ENCODE results near the gene GIPR. TPM values are rescaled to one million over a fixed set of nuclear protein-coding genes. Genes with fewer than 3 reads are reported as not detected.
A peak's percentile ranks its signal among the peaks of the same experiment; 100 is the strongest.

The GIPR gene
- total and polyA plus RNA-seq, 4 donors = 0.45 to 2.4 TPM; not detected in 2

DNA sequence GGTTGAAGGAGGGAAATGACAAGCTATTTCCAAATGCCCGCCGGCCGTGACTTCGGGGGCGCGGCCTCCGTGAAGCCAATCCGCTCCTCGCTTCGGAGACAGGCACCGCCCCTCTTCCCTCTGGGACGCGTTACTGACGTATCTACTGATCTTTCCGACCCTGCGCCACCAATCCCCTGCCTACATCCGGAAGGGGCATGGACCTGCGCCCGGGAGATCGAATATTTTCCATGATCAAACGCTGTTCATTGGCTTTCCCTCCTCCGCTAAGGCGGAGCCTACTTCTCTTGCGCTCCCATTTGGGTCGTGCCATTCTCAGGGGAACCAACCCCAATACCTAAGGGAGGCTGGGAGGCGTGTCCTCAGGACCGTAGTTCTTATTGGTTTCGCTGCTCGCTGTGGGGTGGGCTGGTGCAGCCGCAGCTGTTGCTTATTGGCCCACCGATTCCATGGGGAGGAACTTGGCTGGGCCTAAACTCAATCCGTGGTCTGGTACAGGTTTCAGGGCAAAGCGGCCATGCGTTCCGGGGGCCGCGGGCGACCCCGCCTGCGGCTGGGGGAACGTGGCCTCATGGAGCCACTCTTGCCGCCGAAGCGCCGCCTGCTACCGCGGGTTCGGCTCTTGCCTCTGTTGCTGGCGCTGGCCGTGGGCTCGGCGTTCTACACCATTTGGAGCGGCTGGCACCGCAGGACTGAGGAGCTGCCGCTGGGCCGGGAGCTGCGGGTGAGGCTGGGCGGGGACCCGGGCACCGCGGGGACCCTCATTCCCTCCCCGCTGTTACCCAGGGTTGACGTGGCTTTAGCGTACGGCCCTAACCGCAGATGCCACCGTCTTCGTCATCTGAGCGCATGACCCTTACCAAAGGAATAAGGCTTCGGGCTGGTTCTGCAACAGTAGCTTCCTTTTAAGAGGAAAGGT lies 24.4 kb downstream of the GIPR start, which contains the start of gene QPCTL:
QPCTL (plus strand) TSS at position 480 of the 919 bp plus-strand sequence; CDS start at position 518, 38 bp downstream.
- intact Hi-C loops (cut with DNase I) = loop anchor here in 1 of 2 donors (2.0 to 5.0 kb wide), 2 partner anchors 75 to 108 kb away; partner anchors contain the start of genes OPA3 and SIX5
- H3K4me1 ChIP-seq (ENCODE audit: control insufficient read depth in 1 of 2, insufficient read depth in 2 of 2, low read length in 2 of 2) = no peaks in the 10 kb centered on the region
- 0% methylated on average over 62 to 70 of the region's 70 CpGs for WGBS, 2 donors

DNA sequence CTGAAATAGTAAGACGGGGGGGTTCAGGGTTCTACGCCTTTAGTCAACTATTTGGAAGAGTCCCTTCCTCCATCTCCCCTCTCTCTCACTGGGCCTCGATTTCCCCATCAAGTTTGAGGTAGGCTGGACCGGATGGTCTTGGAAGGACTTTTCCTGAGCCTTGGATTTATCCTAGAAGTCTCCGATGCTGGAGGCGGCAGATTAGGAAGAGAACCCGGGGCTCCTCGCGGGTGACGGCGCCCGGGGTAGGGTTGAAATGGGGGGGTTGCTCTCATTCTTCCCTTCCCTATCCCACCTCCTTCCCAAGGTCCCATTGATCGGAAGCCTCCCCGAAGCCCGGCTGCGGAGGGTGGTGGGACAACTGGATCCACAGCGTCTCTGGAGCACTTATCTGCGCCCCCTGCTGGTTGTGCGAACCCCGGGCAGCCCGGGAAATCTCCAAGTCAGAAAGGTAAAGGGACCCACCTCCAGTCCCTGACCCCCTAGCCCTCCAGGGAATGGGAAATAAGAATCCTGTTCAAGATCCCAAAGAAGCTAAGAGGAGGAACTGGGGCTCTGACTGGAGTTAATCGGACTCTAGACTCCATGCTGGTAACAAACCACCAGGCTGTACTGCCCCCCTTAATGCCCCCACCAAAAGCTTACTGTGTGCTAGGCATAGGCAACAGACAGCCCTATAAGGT lies 25.2 kb downstream of the GIPR start:
- intact Hi-C loops (cut with DNase I) = loop anchor here in 1 of 2 donors (2.0 to 5.0 kb wide), 2 partner anchors 74 to 108 kb away; partner anchors contain the start of genes OPA3 and SIX5
- 1% methylated on average over 22 of the region's 22 CpGs for WGBS, 2 donors
- ATAC-seq (ENCODE audit: low FRiP score) = peak; percentile 59

More for the DNA sequence above, 24.4 kb downstream of the GIPR start, which contains the start of gene QPCTL:
- H3K27ac ChIP-seq (ENCODE audit: low read depth in 1 of 2, low read length in 2 of 2) = peak within 1 kb of the TSS in 1 of 2 donors; percentile 79
- H3K27me3 ChIP-seq (ENCODE audit: control insufficient read depth in 1 of 2, insufficient read depth in 2 of 2, low read length in 1 of 2) = no peaks in the 10 kb centered on the region
- H3K4me3 ChIP-seq (ENCODE audit: low read length in 2 of 2) = peak within 1 kb of the TSS; percentile 37 to 64
- ATAC-seq (ENCODE audit: low FRiP score) (peak; percentile 96), DNase-seq (peak; percentile 98 to 99)
- peaks cover 0 to 3% of the 10 kb centered on the region in 2 donors for H3K36me3 ChIP-seq (ENCODE audit: control insufficient read depth in 1 of 2, insufficient read depth in 2 of 2, low read length in 1 of 2)
- H3K9me3 ChIP-seq (ENCODE audit: control insufficient read depth, low read length) = no peaks in the 10 kb centered on the region

GRCh38 chr19:45701676-45702075 lies 33.7 kb downstream of the GIPR start:
- DNase-seq = no peak
- no peaks in the 10 kb centered on the region for H3K4me1 ChIP-seq (ENCODE audit: control insufficient read depth in 1 of 2, insufficient read depth in 2 of 2, low read length in 2 of 2)
- ATAC-seq (ENCODE audit: low FRiP score) = no peak
- no peaks in the 10 kb centered on the region for H3K9me3 ChIP-seq (ENCODE audit: control insufficient read depth, low read length)
- no peak overlapping the region for H3K4me3 ChIP-seq (ENCODE audit: low read length in 2 of 2)
- no peaks in the 10 kb centered on the region for H3K27me3 ChIP-seq (ENCODE audit: control insufficient read depth in 1 of 2, insufficient read depth in 2 of 2, low read length in 1 of 2)
- intact Hi-C loops (cut with DNase I) = no loop called here
- no peaks in the 10 kb centered on the region for H3K36me3 ChIP-seq (ENCODE audit: control insufficient read depth in 1 of 2, insufficient read depth in 2 of 2, low read length in 1 of 2)
- 83 to 84% methylated on average over 7 of the region's 7 CpGs for WGBS, 2 donors
- H3K27ac ChIP-seq (ENCODE audit: low read depth in 1 of 2, low read length in 2 of 2) = no peak overlapping the region

More for the DNA sequence above, 25.2 kb downstream of the GIPR start:
- DNase-seq = peak; percentile 87 to 94
- peak overlapping the region in 1 of 2 donors; percentile 79 for H3K27ac ChIP-seq (ENCODE audit: low read depth in 1 of 2, low read length in 2 of 2)
- no peaks in the 10 kb centered on the region for H3K36me3 ChIP-seq (ENCODE audit: control insufficient read depth in 1 of 2, insufficient read depth in 2 of 2, low read length in 1 of 2)
- H3K4me1 ChIP-seq (ENCODE audit: control insufficient read depth in 1 of 2, insufficient read depth in 2 of 2, low read length in 2 of 2) = no peaks in the 10 kb centered on the region
- H3K9me3 ChIP-seq (ENCODE audit: control insufficient read depth, low read length) = no peaks in the 10 kb centered on the region
- peak overlapping the region; percentile 37 to 64 for H3K4me3 ChIP-seq (ENCODE audit: low read length in 2 of 2)
- no peaks in the 10 kb centered on the region for H3K27me3 ChIP-seq (ENCODE audit: control insufficient read depth in 1 of 2, insufficient read depth in 2 of 2, low read length in 1 of 2)

GRCh38 chr19:45705115-45705514 lies 37.1 kb downstream of the GIPR start:
- Histone ChIP-seq H3K36me3 (ENCODE audit: control insufficient read depth in 1 of 2, insufficient read depth in 2 of 2, low read length in 1 of 2) (no peaks in the 10 kb centered on the region), H3K4me3 (ENCODE audit: low read length in 2 of 2) (no peak overlapping the region), H3K27ac (ENCODE audit: low read depth in 1 of 2, low read length in 2 of 2) (no peak overlapping the region), H3K4me1 (ENCODE audit: control insufficient read depth in 1 of 2, insufficient read depth in 2 of 2, low read length in 2 of 2) (no peaks in the 10 kb centered on the region), H3K27me3 (ENCODE audit: control insufficient read depth in 1 of 2, insufficient read depth in 2 of 2, low read length in 1 of 2) (no peaks in the 10 kb centered on the region), H3K9me3 (ENCODE audit: control insufficient read depth, low read length) (no peaks in the 10 kb centered on the region)
- DNase-seq = no peak
- intact Hi-C loops (cut with DNase I) = no loop called here
- 96 to 98% methylated on average over 9 of the region's 9 CpGs for WGBS, 2 donors
- no peak for ATAC-seq (ENCODE audit: low FRiP score)

GRCh38 chr19:45705710-45706415 lies 37.8 kb downstream of the GIPR start:
- Histone ChIP-seq H3K27ac (ENCODE audit: low read depth in 1 of 2, low read length in 2 of 2) (no peak overlapping the region), H3K4me1 (ENCODE audit: control insufficient read depth in 1 of 2, insufficient read depth in 2 of 2, low read length in 2 of 2) (no peaks in the 10 kb centered on the region), H3K4me3 (ENCODE audit: low read length in 2 of 2) (no peak overlapping the region), H3K9me3 (ENCODE audit: control insufficient read depth, low read length) (no peaks in the 10 kb centered on the region), H3K27me3 (ENCODE audit: control insufficient read depth in 1 of 2, insufficient read depth in 2 of 2, low read length in 1 of 2) (no peaks in the 10 kb centered on the region), H3K36me3 (ENCODE audit: control insufficient read depth in 1 of 2, insufficient read depth in 2 of 2, low read length in 1 of 2) (no peaks in the 10 kb centered on the region)
- DNase-seq (no peak), ATAC-seq (ENCODE audit: low FRiP score) (no peak)
- intact Hi-C loops (cut with DNase I) = no loop called here
- 95 to 97% methylated on average over 12 of the region's 12 CpGs for WGBS, 2 donors

GRCh38 chr19:45710356-45711130 lies 42.5 kb downstream of the GIPR start:
- intact Hi-C loops (cut with DNase I) = loop anchor here in 1 of 2 donors (10.0 kb wide), 1 partner anchor 1334 kb away; the partner anchor contains the start of gene TMEM160
- H3K9me3 ChIP-seq (ENCODE audit: control insufficient read depth, low read length) = no peaks in the 10 kb centered on the region

GRCh38 chr19:45711851-45712698 lies 44.1 kb downstream of the GIPR start:
- intact Hi-C loops (cut with DNase I) = loop anchor here in 1 of 2 donors (10.0 kb wide), 1 partner anchor 1333 kb away; the partner anchor contains the start of gene TMEM160
- no peaks in the 10 kb centered on the region for H3K36me3 ChIP-seq (ENCODE audit: control insufficient read depth in 1 of 2, insufficient read depth in 2 of 2, low read length in 1 of 2)
- WGBS, 2 donors = 91 to 92% methylated on average over 73 to 76 of the region's 76 CpGs

More at GRCh38 chr19:45710356-45711130, 42.5 kb downstream of the GIPR start:
- 62 to 69% methylated on average over 10 of the region's 10 CpGs for WGBS, 2 donors
- Histone ChIP-seq H3K4me1 (ENCODE audit: control insufficient read depth in 1 of 2, insufficient read depth in 2 of 2, low read length in 2 of 2) (no peaks in the 10 kb centered on the region), H3K27me3 (ENCODE audit: control insufficient read depth in 1 of 2, insufficient read depth in 2 of 2, low read length in 1 of 2) (no peaks in the 10 kb centered on the region), H3K27ac (ENCODE audit: low read depth in 1 of 2, low read length in 2 of 2) (no peak overlapping the region), H3K4me3 (ENCODE audit: low read length in 2 of 2) (no peak overlapping the region), H3K36me3 (ENCODE audit: control insufficient read depth in 1 of 2, insufficient read depth in 2 of 2, low read length in 1 of 2) (no peaks in the 10 kb centered on the region)
- no peak for ATAC-seq (ENCODE audit: low FRiP score)
- no peak for DNase-seq

More at GRCh38 chr19:45711851-45712698, 44.1 kb downstream of the GIPR start:
- ATAC-seq (ENCODE audit: low FRiP score) (no peak), DNase-seq (no peak)
- H3K4me3 ChIP-seq (ENCODE audit: low read length in 2 of 2) = no peak overlapping the region
- no peaks in the 10 kb centered on the region for H3K9me3 ChIP-seq (ENCODE audit: control insufficient read depth, low read length)
- H3K4me1 ChIP-seq (ENCODE audit: control insufficient read depth in 1 of 2, insufficient read depth in 2 of 2, low read length in 2 of 2) = no peaks in the 10 kb centered on the region
- no peaks in the 10 kb centered on the region for H3K27me3 ChIP-seq (ENCODE audit: control insufficient read depth in 1 of 2, insufficient read depth in 2 of 2, low read length in 1 of 2)
- no peak overlapping the region for H3K27ac ChIP-seq (ENCODE audit: low read depth in 1 of 2, low read length in 2 of 2)

Data from aorta (tissue), 5 donors.